ENCODE measurements around the gene NDEL1.

Gene NDEL1

GRCh38 chr17:8468127-8468526 is 32.4 kb downstream of the NDEL1 start:
- TF ChIP-seq CTCF (IDR thresholded peaks at IDR 0.05; ENCODE audit: low read length, missing control alignments), result no peak
- H3K4me3 ChIP-seq (replicated peaks; ENCODE audit: low read depth, low read length), result no peak overlapping the region
- no peak for DNase-seq (ENCODE audit: low read depth)

- no peak for DNase-seq (ENCODE audit: low read depth)
- H3K4me3 ChIP-seq (replicated peaks; ENCODE audit: low read depth, low read length), result no peak overlapping the region
- no peak for TF ChIP-seq CTCF (IDR thresholded peaks at IDR 0.05; ENCODE audit: low read length, missing control alignments)
These were observed 33.3 kb downstream of the NDEL1 start for GRCh38 chr17:8468980-8469379.

GRCh38 chr17:8469964-8470363 is 34.3 kb downstream of the NDEL1 start:
- H3K4me3 ChIP-seq (replicated peaks; ENCODE audit: low read depth, low read length), result no peak overlapping the region
- no peak for DNase-seq (ENCODE audit: low read depth)
- TF ChIP-seq CTCF (IDR thresholded peaks at IDR 0.05; ENCODE audit: low read length, missing control alignments), result no peak

GRCh38 chr17:8470447-8471047 is 34.9 kb downstream of the NDEL1 start:
- peak; percentile 53 for DNase-seq (ENCODE audit: low read depth)
- H3K4me3 ChIP-seq (replicated peaks; ENCODE audit: low read depth, low read length), result no peak overlapping the region
- no peak for TF ChIP-seq CTCF (IDR thresholded peaks at IDR 0.05; ENCODE audit: low read length, missing control alignments)

- no peak overlapping the region for H3K4me3 ChIP-seq (replicated peaks; ENCODE audit: low read depth, low read length)
- TF ChIP-seq CTCF (IDR thresholded peaks at IDR 0.05; ENCODE audit: low read length, missing control alignments), result no peak
- no peak for DNase-seq (ENCODE audit: low read depth)
These were observed 37.0 kb downstream of the NDEL1 start for GRCh38 chr17:8472663-8473062.

- TF ChIP-seq CTCF (IDR thresholded peaks at IDR 0.05; ENCODE audit: low read length, missing control alignments), result no peak
- no peak overlapping the region for H3K4me3 ChIP-seq (replicated peaks; ENCODE audit: low read depth, low read length)
- DNase-seq (ENCODE audit: low read depth), result no peak
These were observed 37.9 kb downstream of the NDEL1 start for GRCh38 chr17:8473451-8474192.

- TF ChIP-seq CTCF (IDR thresholded peaks at IDR 0.05; ENCODE audit: low read length, missing control alignments), result no peak
- H3K4me3 ChIP-seq (replicated peaks; ENCODE audit: low read depth, low read length), result no peak overlapping the region
- DNase-seq (ENCODE audit: low read depth), result no peak
These were observed 39.1 kb downstream of the NDEL1 start for GRCh38 chr17:8474826-8475225.

Measured in fibroblast of pulmonary artery (primary cell).